Endothelial cell of hepatic sinusoid (primary cell): ENCODE data around the gene CSMD2.
"Not testable (repeated sequence)": the region's sequence is repeated elsewhere in the genome, so short reads cannot be mapped to it uniquely, and the experiment has no call there.

Experiments used
- in situ Hi-C: cut with HindIII; loops from 2 replicates; pipeline ENCODE4 v1.10.0; 2017; ENCODE audit warnings: low sequenced_read_pairs

CSMD2 gene

GRCh38 chr1:34057347-34058130, 107.5 kb downstream of the CSMD2 start:
- in situ Hi-C loops, result no loop called here

- in situ Hi-C loops, result no loop called here
These were observed 109.2 kb downstream of the CSMD2 start for GRCh38 chr1:34055818-34056217.

GRCh38 chr1:34054920-34055319, 110.1 kb downstream of the CSMD2 start:
- in situ Hi-C loops, result no loop called here

GRCh38 chr1:34053660-34054059, 111.4 kb downstream of the CSMD2 start:
- in situ Hi-C loops, result no loop called here

GRCh38 chr1:34052565-34052964, 112.5 kb downstream of the CSMD2 start:
- in situ Hi-C loops, result no loop called here

GRCh38 chr1:34050709-34051485, 114.1 kb downstream of the CSMD2 start:
- in situ Hi-C loops, result no loop called here

- in situ Hi-C loops, result no loop called here
These were observed 115.0 kb downstream of the CSMD2 start for GRCh38 chr1:34049994-34050393.

- in situ Hi-C loops, result no loop called here
These were observed 115.6 kb downstream of the CSMD2 start for GRCh38 chr1:34049477-34049876.

GRCh38 chr1:34037856-34038255, 127.2 kb downstream of the CSMD2 start:
- in situ Hi-C loops, result no loop called here

GRCh38 chr1:34037109-34037508, 127.9 kb downstream of the CSMD2 start:
- in situ Hi-C loops, result no loop called here

GRCh38 chr1:34034036-34034435, 131.0 kb downstream of the CSMD2 start:
- in situ Hi-C loops, result no loop called here

- in situ Hi-C loops, result no loop called here
These were observed 135.1 kb downstream of the CSMD2 start for GRCh38 chr1:34029954-34030353.

GRCh38 chr1:34029515-34029914, 135.5 kb downstream of the CSMD2 start:
- in situ Hi-C loops, result no loop called here

GRCh38 chr1:34028381-34029055, 136.5 kb downstream of the CSMD2 start:
- in situ Hi-C loops, result no loop called here

GRCh38 chr1:34025675-34026074, 139.4 kb downstream of the CSMD2 start:
- in situ Hi-C loops, result no loop called here

GRCh38 chr1:34024485-34024884, 140.5 kb downstream of the CSMD2 start:
- in situ Hi-C loops, result no loop called here

- in situ Hi-C loops, result no loop called here
These were observed 145.1 kb downstream of the CSMD2 start for GRCh38 chr1:34019741-34020552.

GRCh38 chr1:34018285-34018684, 146.7 kb downstream of the CSMD2 start:
- in situ Hi-C loops, result no loop called here

- in situ Hi-C loops, result not testable (repeated sequence)
These were observed 148.7 kb downstream of the CSMD2 start for GRCh38 chr1:34016281-34016680.

- in situ Hi-C loops, result no loop called here
These were observed 150.9 kb downstream of the CSMD2 start for GRCh38 chr1:34013958-34014737.
